Smooth muscle cell (in vitro differentiated cells): ENCODE data around the gene BEGAIN. TPM values are rescaled to one million over a fixed set of nuclear protein-coding genes. Genes with fewer than 3 reads are reported as not detected.

Experiments
- DNase-seq: peaks from one replicate; lab custom pipeline; 2025; ENCODE audit not compliant: unreplicated experiment; lab: John Stamatoyannopoulos, UW
- H2AFZ ChIP-seq: fragments of 200-600 bp; sonication (generic); 2 replicates; pipeline ENCODE4 v1.6.0; 2016; ENCODE audit warnings: antibody characterized with exemption, low read depth, mild to moderate bottlenecking
- H3F3A ChIP-seq: fragments of 200-600 bp; sonication (generic); 2 replicates; pipeline ENCODE4 v1.6.0; 2017; ENCODE audit warnings: antibody characterized with exemption, low read depth
- H3K27ac ChIP-seq: fragments of 200-600 bp; sonication (generic); 2 replicates; pipeline ENCODE4 v1.5.1; 2016; ENCODE audit warnings: low read depth, mild to moderate bottlenecking
- H3K27me3 ChIP-seq: fragments of 200-600 bp; sonication (generic); 2 replicates; pipeline ENCODE4 v1.6.1; 2016; ENCODE audit warnings: low read depth, mild to moderate bottlenecking
- H3K36me3 ChIP-seq: fragments of 200-600 bp; sonication (generic); 2 replicates; pipeline ENCODE4 v1.5.1; 2016; ENCODE audit warnings: low read depth
- H3K4me1 ChIP-seq: fragments of 200-600 bp; sonication (generic); 2 replicates; pipeline ENCODE4 v1.5.1; 2016; ENCODE audit warnings: low read depth
- H3K4me2 ChIP-seq: fragments of 200-600 bp; sonication (generic); 2 replicates; pipeline ENCODE4 v1.6.0; 2016; ENCODE audit warnings: mild to moderate bottlenecking
- H3K4me3 ChIP-seq: fragments of 200-600 bp; sonication (generic); 2 replicates; pipeline ENCODE4 v1.5.1; 2016; ENCODE audit warnings: mild to moderate bottlenecking
- H3K79me2 ChIP-seq: fragments of 200-600 bp; sonication (generic); 2 replicates; pipeline ENCODE4 v1.6.0; 2016; ENCODE audit warnings: low read depth, mild to moderate bottlenecking
- H3K9ac ChIP-seq: fragments of 200-600 bp; sonication (generic); 2 replicates; pipeline ENCODE4 v1.6.0; 2016; ENCODE audit warnings: low read depth
- H3K9me3 ChIP-seq: fragments of 200-600 bp; sonication (generic); replicated peaks from 2 replicates; pipeline ENCODE4 v1.5.1; 2016; ENCODE audit warnings: low read depth
- H4K20me1 ChIP-seq: fragments of 200-600 bp; sonication (generic); 2 replicates; pipeline ENCODE4 v1.6.0; 2016; ENCODE audit warnings: low read depth
- WGBS: methylation state at CpG from one replicate; pipeline ENCODE4 v1.1.7; 2016; ENCODE audit warnings: low lambda C conversion rate; 5-methylcytosine and 5-hydroxymethylcytosine counted together
- polyA plus RNA-seq: library from polyadenylated mRNA; unstranded; fragments of >200 nt; fragmentation: Nextera tagmentation; extraction: Ambion mirVana; gene quantifications from 2 replicates; pipeline ENCODE4 v1.2.1, GENCODE V29; 2016
- total RNA-seq: library from RNA; depleted of rRNA; stranded (reverse); fragments of >200 nt; gene quantifications from 2 replicates; pipeline ENCODE4 v1.2.3, GENCODE V29; 2014
- TF ChIP-seq, protein P1 (sequence below): fragments of 200-600 bp; sonication (generic); IDR thresholded peaks from 2 replicates; pipeline ENCODE4 v1.5.1; 2017; ENCODE audit warnings: borderline replicate concordance, mild to moderate bottlenecking, antibody characterized with exemption; ENCODE audit not compliant: insufficient read depth, poor library complexity, severe bottlenecking

The BEGAIN gene
- total and polyA plus RNA-seq, 2 experiments from 2014 or later = 4.7 to 11.7 TPM

- Histone ChIP-seq H3K79me2 (no peaks in the 10 kb centered on the region), H3K9ac (no peak overlapping the region), H3K4me1 (no peaks in the 10 kb centered on the region), H3K4me3 (no peak overlapping the region), H3K36me3 (no peaks in the 10 kb centered on the region), H3K4me2 (no peak overlapping the region), H4K20me1 (no peaks in the 10 kb centered on the region), H3K27me3 (no peaks in the 10 kb centered on the region), H3K9me3 (no peaks in the 10 kb centered on the region), H2AFZ (no peak overlapping the region), H3K27ac (no peak overlapping the region), H3F3A (no peaks in the 10 kb centered on the region)
- 91% methylated on average over 28 of the region's 28 CpGs for WGBS
- TF ChIP-seq, protein P1, sequence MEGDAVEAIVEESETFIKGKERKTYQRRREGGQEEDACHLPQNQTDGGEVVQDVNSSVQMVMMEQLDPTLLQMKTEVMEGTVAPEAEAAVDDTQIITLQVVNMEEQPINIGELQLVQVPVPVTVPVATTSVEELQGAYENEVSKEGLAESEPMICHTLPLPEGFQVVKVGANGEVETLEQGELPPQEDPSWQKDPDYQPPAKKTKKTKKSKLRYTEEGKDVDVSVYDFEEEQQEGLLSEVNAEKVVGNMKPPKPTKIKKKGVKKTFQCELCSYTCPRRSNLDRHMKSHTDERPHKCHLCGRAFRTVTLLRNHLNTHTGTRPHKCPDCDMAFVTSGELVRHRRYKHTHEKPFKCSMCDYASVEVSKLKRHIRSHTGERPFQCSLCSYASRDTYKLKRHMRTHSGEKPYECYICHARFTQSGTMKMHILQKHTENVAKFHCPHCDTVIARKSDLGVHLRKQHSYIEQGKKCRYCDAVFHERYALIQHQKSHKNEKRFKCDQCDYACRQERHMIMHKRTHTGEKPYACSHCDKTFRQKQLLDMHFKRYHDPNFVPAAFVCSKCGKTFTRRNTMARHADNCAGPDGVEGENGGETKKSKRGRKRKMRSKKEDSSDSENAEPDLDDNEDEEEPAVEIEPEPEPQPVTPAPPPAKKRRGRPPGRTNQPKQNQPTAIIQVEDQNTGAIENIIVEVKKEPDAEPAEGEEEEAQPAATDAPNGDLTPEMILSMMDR = no peak
- no peak for DNase-seq
Observed at GRCh38 chr14:100581228-100582145, 5.7 kb downstream of the BEGAIN start.

DNA sequence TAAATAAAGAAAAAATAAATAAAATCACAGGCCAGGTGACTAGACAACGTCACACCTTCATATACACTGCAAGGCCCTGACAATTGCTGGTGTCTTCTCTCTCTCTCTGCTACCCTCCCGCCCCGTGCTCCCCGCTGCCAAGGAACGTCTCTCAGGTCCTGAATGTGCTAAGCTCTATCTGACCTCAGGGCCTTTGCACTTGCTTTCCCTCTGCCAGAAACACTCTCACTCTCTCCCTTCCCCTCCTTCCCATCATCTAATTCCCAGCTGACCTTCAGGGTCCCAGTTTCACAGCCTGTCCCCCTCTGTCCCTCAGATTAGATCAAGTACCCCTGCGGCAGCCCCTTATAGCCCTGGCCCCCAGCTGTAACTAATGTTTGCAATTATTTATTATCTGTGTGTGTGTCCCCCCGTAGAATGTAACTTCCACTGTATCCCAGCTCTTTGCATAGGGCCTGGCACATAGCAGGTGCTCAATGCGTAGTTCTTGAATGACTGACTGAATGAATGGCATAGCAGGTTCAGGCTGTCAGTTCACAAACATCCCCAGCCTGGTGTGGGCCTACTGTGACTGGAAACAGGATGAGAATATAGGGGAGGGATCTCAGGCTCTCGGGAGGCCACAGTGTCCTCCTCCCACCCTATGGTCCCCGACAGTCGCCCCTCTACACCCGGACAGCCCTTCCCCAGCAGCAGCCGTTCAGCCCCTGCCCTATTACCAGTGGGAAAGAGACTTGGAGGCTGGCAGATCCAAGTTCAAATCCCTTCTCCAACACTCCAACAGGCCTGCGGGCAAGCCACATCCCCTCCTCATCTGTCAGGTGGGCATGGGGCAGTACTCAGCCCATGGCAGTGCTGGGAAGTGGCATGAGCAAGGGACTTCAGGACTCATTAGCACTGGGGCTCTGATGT, 6.6 kb downstream of the BEGAIN start:
- H3K9me3 ChIP-seq = no peaks in the 10 kb centered on the region
- no peak overlapping the region for H3K4me3 ChIP-seq
- no peaks in the 10 kb centered on the region for H3F3A ChIP-seq
- H3K36me3 ChIP-seq = no peaks in the 10 kb centered on the region
- no peak overlapping the region for H3K4me2 ChIP-seq
- no peaks in the 10 kb centered on the region for H3K27me3 ChIP-seq
- 97% methylated on average over 14 of the region's 14 CpGs for WGBS
- TF ChIP-seq, protein P1 = no peak
- no peaks in the 10 kb centered on the region for H4K20me1 ChIP-seq
- no peak overlapping the region for H3K27ac ChIP-seq
- no peak overlapping the region for H2AFZ ChIP-seq
- no peaks in the 10 kb centered on the region for H3K4me1 ChIP-seq
- DNase-seq = no peak
- H3K9ac ChIP-seq = no peak overlapping the region
- H3K79me2 ChIP-seq = no peaks in the 10 kb centered on the region

DNA sequence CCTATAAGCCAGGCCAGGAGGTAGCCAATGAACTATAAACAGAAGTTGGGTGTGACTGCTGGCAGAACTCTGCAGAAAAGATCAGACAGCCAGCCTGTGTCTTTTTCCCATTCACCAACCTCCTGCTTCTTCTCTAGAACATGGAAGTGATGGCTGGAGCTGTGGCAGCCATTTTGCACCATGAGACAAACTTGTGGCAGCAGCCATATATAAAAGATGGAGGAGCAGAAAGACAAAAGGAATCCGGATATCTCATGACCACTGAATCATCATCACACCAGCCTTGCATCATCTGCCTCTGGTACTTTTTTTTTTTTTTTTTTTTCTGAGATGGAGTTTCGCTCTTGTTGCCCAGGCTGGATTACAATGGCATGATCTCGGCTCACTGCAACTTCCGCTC, 8.7 kb downstream of the BEGAIN start:
- H3K27me3 ChIP-seq = peaks cover 1% of the 10 kb centered on the region
- no peak overlapping the region for H2AFZ ChIP-seq
- no peaks in the 10 kb centered on the region for H3K36me3 ChIP-seq
- no peak overlapping the region for H3K4me2 ChIP-seq
- H3K9me3 ChIP-seq = no peaks in the 10 kb centered on the region
- no peaks in the 10 kb centered on the region for H3K79me2 ChIP-seq
- no peaks in the 10 kb centered on the region for H3F3A ChIP-seq
- peaks cover 2% of the 10 kb centered on the region for H3K4me1 ChIP-seq
- TF ChIP-seq, protein P1 = no peak
- H3K4me3 ChIP-seq = no peak overlapping the region
- WGBS = 88% methylated on average over 4 of the region's 4 CpGs
- DNase-seq = no peak
- no peak overlapping the region for H3K27ac ChIP-seq
- H3K9ac ChIP-seq = no peak overlapping the region
- H4K20me1 ChIP-seq = no peaks in the 10 kb centered on the region
